Amygdala (tissue), 56 donors: ENCODE results near the gene MED25.

Experiments
- DNase-seq, 56 donors: peaks; one replicate each; lab custom pipeline; 2025; lab: John Stamatoyannopoulos, UW

The MED25 gene

GRCh38 chr19:49855676-49856573 lies 37.8 kb downstream of the MED25 start:
- DNase-seq = no peak

- DNase-seq = no peak
Measured at GRCh38 chr19:49856574-49857021, 38.5 kb downstream of the MED25 start.

- no peak for DNase-seq
Measured at GRCh38 chr19:49857061-49857837, 39.2 kb downstream of the MED25 start.

- no peak for DNase-seq
Measured at GRCh38 chr19:49857838-49858087, 39.7 kb downstream of the MED25 start.

GRCh38 chr19:49858088-49858985 lies 40.2 kb downstream of the MED25 start:
- peak in 32 of 56 donors; percentile 7 to 69 (median 48) for DNase-seq

GRCh38 chr19:49859682-49860335 lies 41.7 kb downstream of the MED25 start:
- DNase-seq = no peak

- no peak for DNase-seq
Measured at GRCh38 chr19:49860336-49861102, 42.4 kb downstream of the MED25 start.

- peak in 6 of 56 donors; percentile 3 to 28 (median 15) for DNase-seq
Measured at GRCh38 chr19:49861107-49861506, 43.0 kb downstream of the MED25 start.

GRCh38 chr19:49861541-49862378 lies 43.7 kb downstream of the MED25 start:
- DNase-seq = no peak

- DNase-seq = no peak
Measured at GRCh38 chr19:49862391-49863253, 44.5 kb downstream of the MED25 start.

- DNase-seq = no peak
Measured at GRCh38 chr19:49863254-49863934, 45.3 kb downstream of the MED25 start.

GRCh38 chr19:49863935-49864320 lies 45.8 kb downstream of the MED25 start:
- no peak for DNase-seq

- DNase-seq = no peak
Measured at GRCh38 chr19:49864890-49865289, 46.8 kb downstream of the MED25 start.

- peak; percentile 62 to 99 (median 93) for DNase-seq
Measured at GRCh38 chr19:49866933-49867782, 49.1 kb downstream of the MED25 start, which contains the start of gene PNKP. Gene PNKP (minus strand): TSS chr19:49867576. CDS start chr19:49867204, 372 bp downstream.

- DNase-seq = peak in 2 of 56 donors; percentile 76 to 85
Measured at GRCh38 chr19:49869009-49869483, 51.0 kb downstream of the MED25 start.
